NCI-H226 (cell line): ENCODE measurements around the gene CELSR3.

ENCODE experiments used
- DNase-seq: peaks from one replicate; pipeline ENCODE4 v3.0.0-alpha.2; 2015

CELSR3 gene

GRCh38 chr3:48598323-48599076 lies 64.2 kb downstream of the CELSR3 start:
- DNase-seq: peak; percentile 80

GRCh38 chr3:48597408-48597800 lies 65.3 kb downstream of the CELSR3 start:
- no peak for DNase-seq

DNA sequence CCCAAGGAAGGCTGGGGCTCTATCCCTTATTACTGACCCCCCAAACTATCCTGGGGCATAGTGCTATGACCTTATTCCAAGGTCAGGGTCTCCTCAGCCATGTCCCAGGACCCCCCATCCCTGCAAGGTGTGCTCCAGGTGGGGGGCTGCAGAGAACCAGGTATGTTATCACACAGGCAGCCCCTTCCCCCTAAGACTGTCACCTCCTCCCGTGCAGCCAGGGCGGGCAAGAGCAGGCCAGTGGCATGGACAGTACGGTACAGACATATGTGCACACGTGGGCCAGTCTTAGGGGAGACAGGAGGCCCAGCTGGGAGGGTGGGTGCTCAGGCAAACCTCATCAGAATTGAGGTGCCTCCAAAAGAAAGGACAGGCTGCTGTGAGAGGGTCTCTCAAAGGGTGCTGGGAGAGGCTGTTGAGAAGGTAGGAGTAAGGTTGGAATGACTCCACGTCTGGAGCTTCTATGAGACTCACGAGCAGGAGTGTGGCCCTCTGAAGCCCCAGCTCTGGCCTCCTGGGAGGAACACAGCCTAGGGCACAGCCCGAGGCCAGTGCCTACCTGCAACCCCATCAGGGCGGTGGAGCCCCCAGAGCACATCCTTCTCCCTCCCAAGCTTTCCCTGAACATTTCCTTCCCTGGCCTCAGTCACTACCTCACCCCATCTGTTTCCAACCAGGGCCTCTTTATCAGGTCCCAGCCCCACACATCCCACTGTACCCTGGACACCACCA lies 65.8 kb downstream of the CELSR3 start:
- no peak for DNase-seq

GRCh38 chr3:48596157-48596556 lies 66.5 kb downstream of the CELSR3 start:
- no peak for DNase-seq

- DNase-seq: peak; percentile 68
These were observed 67.1 kb downstream of the CELSR3 start for GRCh38 chr3:48595526-48596121.

DNA sequence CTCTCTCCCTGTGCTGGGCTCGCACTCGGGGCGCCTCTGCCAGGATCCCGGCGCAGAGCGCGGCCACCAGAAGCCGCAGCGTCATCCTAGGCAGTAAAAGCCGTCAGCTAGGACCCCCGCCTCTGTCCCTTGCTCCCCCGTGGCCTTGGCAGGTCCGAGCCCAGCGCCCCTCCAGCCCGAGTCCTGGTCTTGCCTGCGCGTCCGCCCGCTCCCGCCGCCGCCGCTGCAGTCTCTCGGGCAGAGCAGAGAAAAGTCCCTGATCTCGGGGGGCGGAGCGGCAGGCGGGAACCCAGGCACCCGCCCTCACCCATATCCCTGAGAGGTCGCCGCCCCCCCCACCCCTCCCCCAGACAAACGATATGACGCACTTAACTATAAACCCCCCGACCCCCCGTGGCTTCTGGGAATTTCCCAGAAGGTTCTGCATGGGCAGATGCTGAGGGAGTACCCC lies 67.6 kb downstream of the CELSR3 start, which contains the start of gene COL7A1:
COL7A1 (minus strand) TSS at position 255 of the 451 bp plus-strand sequence; CDS start at position 85, 170 bp downstream.
- no peak for DNase-seq

DNA sequence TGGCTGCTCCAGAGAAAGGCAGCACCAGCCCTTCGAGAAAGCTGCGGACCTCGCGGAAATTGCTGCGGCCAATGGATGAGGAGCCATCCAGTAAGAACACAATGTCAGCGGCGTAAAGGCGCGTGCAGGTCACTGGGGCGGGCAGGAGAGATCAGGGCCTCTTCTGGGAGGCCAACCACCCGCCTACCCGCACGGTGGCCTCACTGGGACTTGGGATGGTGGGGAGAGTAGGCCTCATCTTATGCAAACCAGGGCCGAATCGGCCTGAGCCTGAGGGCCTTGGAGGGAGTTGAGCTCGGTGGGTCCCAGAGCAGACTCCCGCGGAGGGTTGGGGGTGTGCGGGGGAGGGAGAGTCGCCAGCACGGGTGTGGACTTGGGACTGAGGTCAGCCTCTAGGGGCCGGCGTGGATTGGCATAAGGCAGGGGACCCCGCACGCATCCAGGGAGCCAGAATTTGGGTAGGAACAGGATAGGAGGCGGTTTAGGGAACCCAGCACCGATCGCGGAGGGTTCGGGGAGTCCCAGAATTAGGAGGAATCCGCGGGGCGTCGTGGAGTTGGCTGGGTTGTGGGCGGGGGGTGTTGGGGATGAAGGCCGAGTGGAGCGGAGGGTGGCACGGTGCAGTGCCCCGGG lies 68.2 kb downstream of the CELSR3 start:
- no peak for DNase-seq

- no peak for DNase-seq
These were observed 69.3 kb downstream of the CELSR3 start for GRCh38 chr3:48593337-48593736.

DNA sequence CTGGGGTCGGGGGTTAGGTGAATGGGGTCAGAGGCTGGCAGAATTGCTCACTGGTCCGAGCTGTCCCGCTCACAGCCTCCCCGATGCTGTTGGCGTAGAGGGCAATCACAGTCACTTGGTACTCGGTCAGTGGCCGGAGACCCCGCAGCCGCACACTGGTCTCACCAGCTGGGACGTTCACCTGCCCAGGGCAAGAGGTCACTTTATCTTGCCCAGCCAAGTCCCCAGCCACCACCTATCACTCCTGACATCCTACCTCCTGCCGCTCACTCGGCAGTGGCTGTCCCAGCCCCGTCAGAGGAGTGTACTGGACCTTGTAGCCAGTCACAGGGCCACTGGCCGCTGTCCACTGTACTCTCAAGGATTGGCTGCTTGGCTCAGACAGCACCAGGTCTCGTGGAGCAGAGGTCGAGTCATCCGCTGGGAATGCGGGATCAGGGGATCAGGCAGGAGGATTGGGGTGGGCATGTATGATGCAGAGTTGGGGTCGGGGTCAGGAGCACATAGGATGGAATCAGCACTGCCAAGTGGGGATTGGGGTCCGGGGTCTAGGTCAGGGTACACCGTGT lies 70.1 kb downstream of the CELSR3 start:
- peak; percentile 15 for DNase-seq

- no peak for DNase-seq
These were observed 70.7 kb downstream of the CELSR3 start for GRCh38 chr3:48591886-48592518.

GRCh38 chr3:48591436-48591835 lies 71.2 kb downstream of the CELSR3 start:
- DNase-seq: no peak

DNA sequence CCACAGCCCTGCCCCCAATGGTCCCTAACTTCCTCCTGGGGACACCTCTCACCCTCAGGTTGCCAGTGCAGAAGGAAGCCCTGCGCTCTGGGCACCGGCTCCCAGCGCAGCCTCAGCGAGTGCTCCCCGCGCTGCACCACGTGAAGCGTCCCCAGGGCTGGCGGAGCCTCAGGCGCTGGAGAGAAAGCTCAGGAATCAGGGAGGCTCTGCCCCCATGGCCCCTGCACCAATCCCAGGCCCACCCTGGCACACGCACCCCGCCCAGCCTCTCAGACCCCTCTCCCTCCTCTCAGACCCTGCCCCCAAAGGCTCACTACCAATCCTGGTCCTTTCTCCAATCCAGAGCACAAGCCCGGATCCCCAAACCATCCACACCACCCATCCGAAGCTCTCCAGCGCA lies 74.5 kb downstream of the CELSR3 start:
- DNase-seq: no peak

- no peak for DNase-seq
These were observed 75.0 kb downstream of the CELSR3 start for GRCh38 chr3:48587686-48588085.
